ENCODE data around the gene FBXL2. TPM values are rescaled to one million over a fixed set of nuclear protein-coding genes. Genes with fewer than 3 reads are reported as not detected.
A peak's percentile ranks its signal among the peaks of the same experiment; 100 is the strongest.

Gene FBXL2
- total and polyA plus RNA-seq, 2 of the 4 experiments (the other 2 are of a cell fraction): 15.8 to 21.0 TPM

DNA sequence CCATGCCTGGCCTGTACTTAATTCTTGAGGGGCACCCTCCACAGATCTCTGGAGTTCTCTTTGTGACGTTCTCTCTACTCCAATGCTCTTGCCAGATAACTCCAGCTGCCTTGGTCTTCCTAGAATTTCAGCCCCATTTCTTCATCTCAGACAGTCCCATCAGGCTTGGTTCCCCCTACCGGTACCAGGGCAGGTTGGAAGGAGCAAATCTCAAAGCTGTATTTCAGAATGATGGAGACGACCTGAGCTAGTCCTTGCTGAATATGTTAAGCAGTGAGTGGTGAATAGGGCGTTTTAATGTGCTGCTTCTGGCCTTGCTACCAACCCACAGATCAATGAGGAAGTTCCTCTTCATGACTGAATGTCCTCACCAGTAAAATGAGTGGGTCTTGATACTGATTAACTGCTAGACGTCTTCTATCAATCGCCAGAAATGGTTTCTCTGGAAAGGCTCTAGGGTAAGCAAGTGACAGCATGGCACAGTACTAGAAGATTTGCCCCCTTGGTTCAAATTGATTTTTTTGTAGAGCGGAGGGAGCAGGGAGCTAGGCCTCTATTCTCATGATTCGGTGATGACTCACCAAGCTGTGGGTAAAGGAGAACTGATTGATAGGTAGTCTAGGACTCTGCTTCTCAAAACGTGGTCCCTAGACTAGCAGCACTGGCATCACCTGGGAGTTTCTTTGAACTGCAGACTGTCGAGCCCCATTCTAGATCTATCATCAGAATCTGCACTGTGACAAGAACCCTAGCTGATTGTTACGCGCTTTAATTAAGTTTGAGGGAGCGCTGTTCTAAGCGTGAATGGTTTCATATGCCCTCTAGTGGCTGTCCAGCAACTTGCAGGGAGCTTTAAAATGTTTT is 95.2 kb downstream of the FBXL2 start:
- intact Hi-C loops (cut with micrococcal nuclease) (loop anchor here (1.0 to 2.0 kb wide), 2 partner anchors 241 to 426 kb away; no protein-coding TSS in a partner anchor), in situ Hi-C loops (cut with MboI; ENCODE audit: low sequenced_read_pairs) (loop anchor here (5.0 to 25.0 kb wide), 2 partner anchors 240 to 410 kb away; partner anchors contain the start of gene CCR4), dilution Hi-C loops (cut with HindIII; ENCODE audit: low sequenced_read_pairs, unreplicated experiment) (no loop called here)
- peaks cover 2% of the 10 kb centered on the region; the same call in 1 of the 2 replicates for H3K9me3 ChIP-seq (ENCODE audit: control insufficient read depth, insufficient read depth, low read length)
- H3K27ac ChIP-seq (ENCODE audit: insufficient read depth, low read length): no peak overlapping the region
- H3K18ac ChIP-seq (ENCODE audit: low read depth, low read length): no peak overlapping the region
- ChIA-PET CTCF (interaction anchor here (0.6 to 4.3 kb wide), 21 partner anchors 9 to 419 kb away, joined by 3 to 66 read pairs (median 4); no protein-coding TSS in a partner anchor), POLR2A (ENCODE audit: unreplicated experiment) (no interaction called here)
- DNase-seq (peak; percentile 73), ATAC-seq (ENCODE audit: low read depth) (peak; percentile 86)
- peak overlapping the region; percentile 1; the same call in 1 of the 2 replicates for H2BK20ac ChIP-seq (ENCODE audit: low read depth, low read length)
- peaks cover 15% of the 10 kb centered on the region for H3K36me3 ChIP-seq (ENCODE audit: control insufficient read depth, insufficient read depth, low read length)
- H3K9me1 ChIP-seq (ENCODE audit: insufficient read depth, low read length): 0 out of 2 replicates have a peak, but pooled peaks cover under 1% of the 10 kb centered on the region
- peaks cover 5% of the 10 kb centered on the region; the same call in 1 of the 2 replicates for H3K4me1 ChIP-seq (ENCODE audit: control insufficient read depth, insufficient read depth, low read length)
- 94% methylated on average over 2 of the region's 14 CpGs; no CpG with 5 or more reads in 1 of the 2 experiments for WGBS, 2 experiments (ENCODE audit: extremely low coverage in 2 of 2, insufficient read length in 1 of 2)
- no TSS peak for BruUV-seq (replicated peaks)
- no peak overlapping the region for H4K91ac ChIP-seq (ENCODE audit: insufficient read depth, low read depth, low read length)
- H3K27me3 ChIP-seq (ENCODE audit: control insufficient read depth, insufficient read depth, low read length): no peaks in the 10 kb centered on the region
- H3K79me1 ChIP-seq (ENCODE audit: low read depth in 1 of 2, low read length in 2 of 2): peaks cover 4 to 10% of the 10 kb centered on the region in 2 experiments; a peak in 2 of 4 replicates
- H3K4me3 ChIP-seq (ENCODE audit: insufficient read depth, low read depth, low read length): no peak overlapping the region
- H3K56ac ChIP-seq (ENCODE audit: extremely low read depth, insufficient read depth, low read length): no peak overlapping the region
- H3K23ac ChIP-seq (ENCODE audit: low read depth, low read length): no peak overlapping the region
- peak overlapping the region; percentile 71 for H3K4me2 ChIP-seq (ENCODE audit: low read depth, low read length)
- H4K8ac ChIP-seq (ENCODE audit: low read depth in 2 of 2, low read length in 2 of 2): peak overlapping the region in 1 of 2 experiments; percentile 34; a peak in 1 of 4 replicates
- H4K5ac ChIP-seq (ENCODE audit: low read depth, low read length): no peak overlapping the region
- no peak overlapping the region for H3K9ac ChIP-seq (ENCODE audit: low read depth, low read length)
- H2AK9ac ChIP-seq (replicated peaks; ENCODE audit: low read depth, low read length, poor library complexity): no peak overlapping the region
- no peak overlapping the region; the same call in 2 of the 3 replicates for H2BK15ac ChIP-seq (ENCODE audit: low read depth, low read length)
- H2BK120ac ChIP-seq (ENCODE audit: low read depth, low read length): 0 out of 2 replicates have a peak overlapping the region, but pooled peaks have one; percentile 1
- H3K14ac ChIP-seq (replicated peaks; ENCODE audit: low read depth, low read length): peak overlapping the region; percentile 2; the same call in 1 of the 2 replicates
- no peaks in the 10 kb centered on the region for H4K20me1 ChIP-seq (ENCODE audit: insufficient read depth, low read length)
- H2AK5ac ChIP-seq (ENCODE audit: low read depth, low read length): peak overlapping the region; percentile 18; the same call in 1 of the 2 replicates
- H2BK5ac ChIP-seq (ENCODE audit: low read depth, low read length, poor library complexity, severe bottlenecking): no peak overlapping the region
- peak overlapping the region; percentile 8; the same call in 1 of the 2 replicates for H3K4ac ChIP-seq (ENCODE audit: low read depth, low read length)
- H2AFZ ChIP-seq (replicated peaks; ENCODE audit: low read length, poor library complexity): peak overlapping the region; percentile 6
- TF ChIP-seq MXI1 (IDR thresholded peaks at IDR 0.05; ENCODE audit: borderline replicate concordance, low read depth, low read length) (no peak), CHD1 (IDR thresholded peaks at IDR 0.05; ENCODE audit: low read depth, low read length) (0 out of 2 replicates have a peak, but pooled peaks have one; percentile 33), SMC3 (IDR thresholded peaks at IDR 0.05; ENCODE audit: low read depth, low read length) (peak; percentile 89), BHLHE40 (IDR thresholded peaks at IDR 0.05; ENCODE audit: low read depth, low read length) (no peak), RAD21 (IDR thresholded peaks at IDR 0.05; ENCODE audit: low read length) (peak; percentile 88), NFE2L2 (IDR thresholded peaks at IDR 0.05; ENCODE audit: low read depth, low read length) (no peak), CEBPB (IDR thresholded peaks at IDR 0.05; ENCODE audit: low read depth, low read length) (no peak), MAFK (IDR thresholded peaks at IDR 0.05; ENCODE audit: low read depth, low read length) (no peak), RCOR1 (IDR thresholded peaks at IDR 0.05; ENCODE audit: insufficient replicate concordance, low read length) (no peak), RFX5 (IDR thresholded peaks at IDR 0.05; ENCODE audit: low read depth, low read length) (no peak), POLR2A (IDR thresholded peaks at IDR 0.05; ENCODE audit: low read depth, low read length) (peak; percentile 43; the same call in 1 of the 2 replicates), MAZ (IDR thresholded peaks at IDR 0.05; ENCODE audit: borderline replicate concordance, low read depth, low read length) (no peak)
- TF ChIP-seq, protein P1, sequence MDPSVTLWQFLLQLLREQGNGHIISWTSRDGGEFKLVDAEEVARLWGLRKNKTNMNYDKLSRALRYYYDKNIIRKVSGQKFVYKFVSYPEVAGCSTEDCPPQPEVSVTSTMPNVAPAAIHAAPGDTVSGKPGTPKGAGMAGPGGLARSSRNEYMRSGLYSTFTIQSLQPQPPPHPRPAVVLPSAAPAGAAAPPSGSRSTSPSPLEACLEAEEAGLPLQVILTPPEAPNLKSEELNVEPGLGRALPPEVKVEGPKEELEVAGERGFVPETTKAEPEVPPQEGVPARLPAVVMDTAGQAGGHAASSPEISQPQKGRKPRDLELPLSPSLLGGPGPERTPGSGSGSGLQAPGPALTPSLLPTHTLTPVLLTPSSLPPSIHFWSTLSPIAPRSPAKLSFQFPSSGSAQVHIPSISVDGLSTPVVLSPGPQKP (IDR thresholded peaks at IDR 0.05; ENCODE audit: borderline replicate concordance, low read depth, low read length): no peak
- TF ChIP-seq, protein P2, sequence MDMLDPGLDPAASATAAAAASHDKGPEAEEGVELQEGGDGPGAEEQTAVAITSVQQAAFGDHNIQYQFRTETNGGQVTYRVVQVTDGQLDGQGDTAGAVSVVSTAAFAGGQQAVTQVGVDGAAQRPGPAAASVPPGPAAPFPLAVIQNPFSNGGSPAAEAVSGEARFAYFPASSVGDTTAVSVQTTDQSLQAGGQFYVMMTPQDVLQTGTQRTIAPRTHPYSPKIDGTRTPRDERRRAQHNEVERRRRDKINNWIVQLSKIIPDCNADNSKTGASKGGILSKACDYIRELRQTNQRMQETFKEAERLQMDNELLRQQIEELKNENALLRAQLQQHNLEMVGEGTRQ (IDR thresholded peaks at IDR 0.05; ENCODE audit: low read depth, low read length): no peak
